ENCODE data around the gene NDUFA8. TPM values are rescaled to one million over a fixed set of nuclear protein-coding genes. Genes with fewer than 3 reads are reported as not detected.

NDUFA8 gene
- total RNA-seq, 1 experiment from 2014 or later, result 105 TPM

DNA sequence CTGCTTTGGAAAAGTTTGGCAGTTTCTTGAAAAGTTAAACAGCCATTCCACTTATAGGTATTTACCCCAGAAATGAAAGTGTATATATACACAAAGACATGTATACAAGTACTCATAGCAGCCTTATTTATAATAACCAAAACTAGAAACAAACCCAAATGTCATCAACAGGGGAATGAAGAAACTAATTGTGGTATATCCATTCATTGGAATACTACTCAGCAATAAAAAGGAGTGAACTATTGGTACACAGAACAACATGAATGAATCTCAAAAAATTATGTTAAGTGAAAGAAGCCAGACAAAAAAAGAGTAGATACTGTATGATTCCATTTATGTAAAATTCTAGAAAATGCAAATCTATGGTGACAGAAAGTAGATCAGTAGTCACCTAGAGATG is 2.8 kb upstream of the NDUFA8 start:
- Histone ChIP-seq H3K4me3 (ENCODE audit: low read depth, low read length, poor library complexity, severe bottlenecking) (no peak overlapping the region), H3K27ac (ENCODE audit: low read depth, low read length, poor library complexity, severe bottlenecking) (no peak overlapping the region), H3K4me1 (ENCODE audit: insufficient read depth, low read length, poor library complexity, severe bottlenecking) (no peaks in the 10 kb centered on the region), H3K36me3 (ENCODE audit: insufficient read depth, low read length, poor library complexity, severe bottlenecking) (no peaks in the 10 kb centered on the region), H3K9me3 (ENCODE audit: low read depth, low read length, poor library complexity, severe bottlenecking) (no peaks in the 10 kb centered on the region), H3K27me3 (replicated peaks; ENCODE audit: insufficient read depth, low read depth, low read length, poor library complexity) (peaks cover 45% of the 10 kb centered on the region)
- ChIA-PET CTCF (no interaction called here), POLR2A (ENCODE audit: low non-redundant PET) (no interaction called here)
- TF ChIP-seq, protein P1, sequence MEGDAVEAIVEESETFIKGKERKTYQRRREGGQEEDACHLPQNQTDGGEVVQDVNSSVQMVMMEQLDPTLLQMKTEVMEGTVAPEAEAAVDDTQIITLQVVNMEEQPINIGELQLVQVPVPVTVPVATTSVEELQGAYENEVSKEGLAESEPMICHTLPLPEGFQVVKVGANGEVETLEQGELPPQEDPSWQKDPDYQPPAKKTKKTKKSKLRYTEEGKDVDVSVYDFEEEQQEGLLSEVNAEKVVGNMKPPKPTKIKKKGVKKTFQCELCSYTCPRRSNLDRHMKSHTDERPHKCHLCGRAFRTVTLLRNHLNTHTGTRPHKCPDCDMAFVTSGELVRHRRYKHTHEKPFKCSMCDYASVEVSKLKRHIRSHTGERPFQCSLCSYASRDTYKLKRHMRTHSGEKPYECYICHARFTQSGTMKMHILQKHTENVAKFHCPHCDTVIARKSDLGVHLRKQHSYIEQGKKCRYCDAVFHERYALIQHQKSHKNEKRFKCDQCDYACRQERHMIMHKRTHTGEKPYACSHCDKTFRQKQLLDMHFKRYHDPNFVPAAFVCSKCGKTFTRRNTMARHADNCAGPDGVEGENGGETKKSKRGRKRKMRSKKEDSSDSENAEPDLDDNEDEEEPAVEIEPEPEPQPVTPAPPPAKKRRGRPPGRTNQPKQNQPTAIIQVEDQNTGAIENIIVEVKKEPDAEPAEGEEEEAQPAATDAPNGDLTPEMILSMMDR (conservative IDR thresholded peaks at IDR 0.05; ENCODE audit: low read depth, low read length), result no peak
- TF ChIP-seq EZH2 (IDR thresholded peaks at IDR 0.05; ENCODE audit: borderline replicate concordance, low read depth, low read length, poor library complexity, severe bottlenecking), result no peak
- BruUV-seq (replicated peaks), result no TSS peak
- no peak for DNase-seq (ENCODE audit: low spot score)
- intact Hi-C loops (cut with micrococcal nuclease; ENCODE audit: unreplicated experiment), result no loop called here

DNA sequence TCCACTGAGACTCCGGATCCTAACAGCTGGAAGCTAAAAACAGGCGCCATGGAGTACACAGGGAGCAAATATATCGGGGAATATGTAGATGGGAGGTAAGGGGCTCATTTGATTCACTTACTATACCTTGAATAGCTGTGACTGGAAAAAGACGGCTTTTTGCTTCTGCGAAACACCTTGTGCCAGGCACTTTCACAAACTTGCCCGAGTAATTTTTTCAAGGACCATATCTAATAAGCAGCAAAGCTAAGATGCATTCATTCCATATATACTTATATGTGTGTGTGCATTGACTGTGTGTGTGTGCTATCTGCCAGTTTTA is 307 bp upstream of the NDUFA8 start:
- peaks cover 25% of the 10 kb centered on the region for H3K27me3 ChIP-seq (replicated peaks; ENCODE audit: insufficient read depth, low read depth, low read length, poor library complexity)
- H3K36me3 ChIP-seq (ENCODE audit: insufficient read depth, low read length, poor library complexity, severe bottlenecking), result no peaks in the 10 kb centered on the region
- intact Hi-C loops (cut with micrococcal nuclease; ENCODE audit: unreplicated experiment), result loop anchor here (10.0 kb wide), 1 partner anchor 105 kb away; the partner anchor contains the start of genes MRRF and RBM18
- TF ChIP-seq EZH2 (IDR thresholded peaks at IDR 0.05; ENCODE audit: borderline replicate concordance, low read depth, low read length, poor library complexity, severe bottlenecking), result no peak
- TF ChIP-seq, protein P1 (conservative IDR thresholded peaks at IDR 0.05; ENCODE audit: low read depth, low read length), result no peak
- no peaks in the 10 kb centered on the region for H3K9me3 ChIP-seq (ENCODE audit: low read depth, low read length, poor library complexity, severe bottlenecking)
- ChIA-PET CTCF (interaction anchor here (1.0 kb wide), 1 partner anchor 15 kb away, joined by 3 read pairs; no protein-coding TSS in a partner anchor), POLR2A (ENCODE audit: low non-redundant PET) (no interaction called here)
- no TSS peak for BruUV-seq (replicated peaks)
- H3K4me1 ChIP-seq (ENCODE audit: insufficient read depth, low read length, poor library complexity, severe bottlenecking), result no peaks in the 10 kb centered on the region
- no peak for DNase-seq (ENCODE audit: low spot score)
- H3K27ac ChIP-seq (ENCODE audit: low read depth, low read length, poor library complexity, severe bottlenecking), result peak overlapping the region; percentile 90
- peak overlapping the region; percentile 94 for H3K4me3 ChIP-seq (ENCODE audit: low read depth, low read length, poor library complexity, severe bottlenecking)

DNA sequence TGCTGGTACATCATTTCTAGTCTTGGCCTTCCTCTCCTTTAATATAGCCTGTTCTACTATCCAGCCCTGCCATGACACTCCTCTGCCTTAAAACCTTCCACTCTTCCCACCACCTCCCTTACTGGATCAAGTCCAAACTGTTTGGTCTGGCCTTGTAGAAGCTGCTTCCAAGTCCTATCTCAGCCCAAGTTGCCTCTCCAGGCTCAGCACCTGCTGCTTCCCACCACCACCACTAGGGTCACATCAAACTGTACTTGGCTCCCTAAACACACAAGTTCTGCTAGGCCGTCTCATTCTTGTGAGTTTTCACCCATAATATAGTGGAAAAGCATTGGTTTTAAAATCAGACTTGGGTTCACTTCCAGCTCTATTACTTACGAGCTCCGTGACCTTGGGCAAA is 1.4 kb downstream of the NDUFA8 start:
- TF ChIP-seq EZH2 (IDR thresholded peaks at IDR 0.05; ENCODE audit: borderline replicate concordance, low read depth, low read length, poor library complexity, severe bottlenecking), result no peak
- TF ChIP-seq, protein P1 (conservative IDR thresholded peaks at IDR 0.05; ENCODE audit: low read depth, low read length), result peak; percentile 62
- no peak overlapping the region for H3K27ac ChIP-seq (ENCODE audit: low read depth, low read length, poor library complexity, severe bottlenecking)
- H3K27me3 ChIP-seq (replicated peaks; ENCODE audit: insufficient read depth, low read depth, low read length, poor library complexity), result peaks cover 9% of the 10 kb centered on the region
- DNase-seq (ENCODE audit: low spot score), result peak; percentile 70
- no TSS peak for BruUV-seq (replicated peaks)
- H3K4me3 ChIP-seq (ENCODE audit: low read depth, low read length, poor library complexity, severe bottlenecking), result no peak overlapping the region
- intact Hi-C loops (cut with micrococcal nuclease; ENCODE audit: unreplicated experiment), result loop anchor here (10.0 kb wide), 1 partner anchor 107 kb away; the partner anchor contains the start of genes MRRF and RBM18
- CTCF ChIA-PET, result no interaction called here
- POLR2A ChIA-PET (ENCODE audit: low non-redundant PET), result no interaction called here
- H3K9me3 ChIP-seq (ENCODE audit: low read depth, low read length, poor library complexity, severe bottlenecking), result no peaks in the 10 kb centered on the region
- H3K36me3 ChIP-seq (ENCODE audit: insufficient read depth, low read length, poor library complexity, severe bottlenecking), result no peaks in the 10 kb centered on the region
- H3K4me1 ChIP-seq (ENCODE audit: insufficient read depth, low read length, poor library complexity, severe bottlenecking), result no peaks in the 10 kb centered on the region
